Adrenal gland (tissue), 5 donors: ENCODE data around the gene KRT71.

Source experiments
- POLR2A ChIP-seq, 2 donors: fragments of 450-650 bp; IDR thresholded peaks; one replicate each; pipeline ENCODE4 v1.6.1; 2017; ENCODE audit warnings: antibody characterized with exemption in 2 of 2, mild to moderate bottlenecking in 2 of 2, moderate library complexity in 1 of 2
- TF ChIP-seq, protein P1 (sequence below), 6 experiments: fragments of 450-650 bp in 4 of 6; fragments of 200-600 bp in 2 of 6; sonication (generic) in 1 of 6; IDR thresholded peaks; 1 replicate in 5 of 6; 2 replicates in 1 of 6; pipeline versions ENCODE4 v1.5.1 to v1.8.0; 2016 to 2021; ENCODE audit warnings: antibody characterized with exemption in 6 of 6, mild to moderate bottlenecking in 2 of 6, moderate library complexity in 1 of 6
- donor health status: DM: no; HTN: no; CAD: no.

DNA sequence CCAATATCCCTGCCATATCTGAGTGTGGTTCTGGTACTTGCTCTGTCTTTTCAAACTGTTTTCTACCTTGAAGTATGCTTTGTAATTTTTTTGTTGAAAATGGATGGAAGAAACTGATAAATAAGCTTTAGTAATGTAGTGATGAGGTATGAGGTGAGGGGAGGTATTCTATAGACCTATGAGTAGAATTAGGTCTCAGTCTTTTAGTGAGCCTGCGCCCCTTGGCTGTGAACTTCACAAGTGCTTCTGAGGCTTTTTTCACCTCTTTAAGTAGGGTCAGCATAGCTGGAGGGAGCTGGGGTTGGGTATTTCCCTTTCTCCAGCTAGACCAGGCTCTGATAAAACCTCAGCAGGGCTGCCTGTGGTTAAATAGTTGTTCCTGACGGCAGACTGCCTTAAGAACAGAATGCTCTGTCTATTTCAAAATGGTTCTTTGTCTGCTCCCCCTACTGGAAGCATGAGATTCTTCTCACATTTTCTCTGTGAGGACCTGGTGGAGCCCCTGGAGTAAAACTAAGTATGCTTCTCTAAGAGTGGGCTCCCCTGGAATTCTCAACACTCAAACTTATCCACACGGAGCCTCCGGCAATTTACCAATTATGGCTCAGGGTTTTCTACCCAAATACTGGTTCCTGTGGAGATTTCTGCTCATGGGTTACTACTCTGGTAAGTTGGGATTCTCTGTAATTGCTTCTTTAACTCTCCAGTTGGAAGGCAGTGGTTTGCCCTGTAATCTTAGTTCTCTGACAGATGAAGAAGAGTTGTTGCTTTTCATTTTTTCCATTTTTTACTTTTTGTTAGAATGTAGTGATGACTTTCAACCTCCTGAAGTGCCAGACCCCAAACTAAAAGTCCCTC, 45.9 kb downstream of the KRT71 start:
- TF ChIP-seq, protein P1, sequence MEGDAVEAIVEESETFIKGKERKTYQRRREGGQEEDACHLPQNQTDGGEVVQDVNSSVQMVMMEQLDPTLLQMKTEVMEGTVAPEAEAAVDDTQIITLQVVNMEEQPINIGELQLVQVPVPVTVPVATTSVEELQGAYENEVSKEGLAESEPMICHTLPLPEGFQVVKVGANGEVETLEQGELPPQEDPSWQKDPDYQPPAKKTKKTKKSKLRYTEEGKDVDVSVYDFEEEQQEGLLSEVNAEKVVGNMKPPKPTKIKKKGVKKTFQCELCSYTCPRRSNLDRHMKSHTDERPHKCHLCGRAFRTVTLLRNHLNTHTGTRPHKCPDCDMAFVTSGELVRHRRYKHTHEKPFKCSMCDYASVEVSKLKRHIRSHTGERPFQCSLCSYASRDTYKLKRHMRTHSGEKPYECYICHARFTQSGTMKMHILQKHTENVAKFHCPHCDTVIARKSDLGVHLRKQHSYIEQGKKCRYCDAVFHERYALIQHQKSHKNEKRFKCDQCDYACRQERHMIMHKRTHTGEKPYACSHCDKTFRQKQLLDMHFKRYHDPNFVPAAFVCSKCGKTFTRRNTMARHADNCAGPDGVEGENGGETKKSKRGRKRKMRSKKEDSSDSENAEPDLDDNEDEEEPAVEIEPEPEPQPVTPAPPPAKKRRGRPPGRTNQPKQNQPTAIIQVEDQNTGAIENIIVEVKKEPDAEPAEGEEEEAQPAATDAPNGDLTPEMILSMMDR (IDR thresholded peaks at IDR 0.05) = peak; percentile 25 to 57 (median 47)
- no peak for TF ChIP-seq POLR2A (IDR thresholded peaks at IDR 0.05)
